ENCODE measurements around the gene HOGA1.

DNA sequence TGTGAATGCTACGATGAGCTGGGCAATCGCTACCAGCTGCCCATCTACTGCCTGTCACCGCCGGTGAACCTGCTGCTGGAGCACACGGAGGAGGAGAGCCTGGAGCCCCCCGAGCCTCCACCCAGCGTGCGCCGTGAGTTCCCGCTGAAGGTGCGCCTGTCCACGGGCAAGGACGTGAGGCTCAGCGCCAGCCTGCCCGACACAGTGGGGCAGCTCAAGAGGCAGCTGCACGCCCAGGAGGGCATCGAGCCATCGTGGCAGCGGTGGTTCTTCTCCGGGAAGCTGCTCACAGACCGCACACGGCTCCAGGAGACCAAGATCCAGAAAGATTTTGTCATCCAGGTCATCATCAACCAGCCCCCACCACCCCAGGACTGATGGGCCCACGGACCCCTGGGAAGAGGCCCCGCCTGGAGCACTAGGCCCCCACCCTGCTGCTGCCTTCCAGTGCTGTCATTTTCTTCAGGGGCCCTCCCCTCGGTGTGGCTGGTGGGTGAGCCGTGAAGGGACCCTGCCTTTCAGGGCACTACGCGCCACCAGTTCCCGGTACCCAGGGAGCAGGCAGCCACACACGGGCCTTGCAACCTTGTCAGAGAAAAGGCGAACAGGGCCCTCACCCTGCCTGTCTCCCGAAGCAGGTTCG, 13.9 kb upstream of the HOGA1 start:
- TF ChIP-seq, protein P1, sequence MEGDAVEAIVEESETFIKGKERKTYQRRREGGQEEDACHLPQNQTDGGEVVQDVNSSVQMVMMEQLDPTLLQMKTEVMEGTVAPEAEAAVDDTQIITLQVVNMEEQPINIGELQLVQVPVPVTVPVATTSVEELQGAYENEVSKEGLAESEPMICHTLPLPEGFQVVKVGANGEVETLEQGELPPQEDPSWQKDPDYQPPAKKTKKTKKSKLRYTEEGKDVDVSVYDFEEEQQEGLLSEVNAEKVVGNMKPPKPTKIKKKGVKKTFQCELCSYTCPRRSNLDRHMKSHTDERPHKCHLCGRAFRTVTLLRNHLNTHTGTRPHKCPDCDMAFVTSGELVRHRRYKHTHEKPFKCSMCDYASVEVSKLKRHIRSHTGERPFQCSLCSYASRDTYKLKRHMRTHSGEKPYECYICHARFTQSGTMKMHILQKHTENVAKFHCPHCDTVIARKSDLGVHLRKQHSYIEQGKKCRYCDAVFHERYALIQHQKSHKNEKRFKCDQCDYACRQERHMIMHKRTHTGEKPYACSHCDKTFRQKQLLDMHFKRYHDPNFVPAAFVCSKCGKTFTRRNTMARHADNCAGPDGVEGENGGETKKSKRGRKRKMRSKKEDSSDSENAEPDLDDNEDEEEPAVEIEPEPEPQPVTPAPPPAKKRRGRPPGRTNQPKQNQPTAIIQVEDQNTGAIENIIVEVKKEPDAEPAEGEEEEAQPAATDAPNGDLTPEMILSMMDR (IDR thresholded peaks at IDR 0.05): no peak
- TF ChIP-seq POLR2A (IDR thresholded peaks at IDR 0.05): no peak

Measured in adrenal gland (tissue), 5 donors.